ENCODE measurements around the gene RPS14.
A peak's percentile ranks its signal among the peaks of the same experiment; 100 is the strongest.

The RPS14 gene
- 609 to 1,049 (median 799) reads per million in 4 experiments for total RNA-seq

- DNase-seq = peak; percentile 85
Measured at GRCh38 chr5:150449517-150450339, at the start of gene RPS14. TSS of gene RPS14 (minus strand) at chr5:150449739. CDS start at chr5:150447733, 2,006 bp downstream.

DNA sequence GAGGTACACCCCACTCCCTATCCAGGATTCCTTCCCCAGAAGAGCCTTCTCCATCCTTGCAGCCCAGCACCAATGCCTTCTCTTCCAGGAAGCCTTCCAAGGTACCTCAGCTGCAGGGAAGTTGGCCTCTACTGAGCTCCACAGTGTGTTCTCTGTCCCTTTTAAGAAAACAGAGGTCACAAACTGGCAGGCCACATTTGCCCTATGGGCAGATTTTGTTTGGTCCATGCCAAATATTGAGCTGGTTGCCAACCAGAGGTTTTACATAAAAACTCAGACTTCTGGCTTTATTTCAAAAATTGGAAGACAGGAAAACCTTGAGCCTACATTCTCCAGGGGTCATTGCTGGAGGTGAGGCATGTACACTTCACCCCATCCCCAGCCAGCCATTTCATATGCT lies 49.4 kb upstream of the RPS14 start:
- DNase-seq = no peak

GRCh38 chr5:150498501-150498900 lies 49.0 kb upstream of the RPS14 start:
- no peak for DNase-seq

DNA sequence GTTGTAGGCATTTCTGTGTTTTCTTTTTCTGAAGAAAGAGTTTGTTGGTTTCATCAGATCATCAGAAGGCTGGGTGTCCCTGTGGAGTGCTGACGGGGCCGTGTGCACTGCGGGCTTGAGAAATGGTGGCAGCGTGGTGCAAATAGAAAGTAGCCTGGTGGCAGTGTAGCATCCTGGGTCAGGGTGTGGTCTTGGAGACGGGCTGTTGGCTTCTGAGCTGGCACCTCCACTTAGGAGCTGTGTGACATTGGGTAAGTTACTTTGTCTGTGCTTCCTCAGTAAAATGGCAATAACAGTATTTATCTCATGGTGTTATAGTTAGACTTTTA lies 48.4 kb upstream of the RPS14 start:
- no peak for DNase-seq

- DNase-seq = no peak
Measured at GRCh38 chr5:150497274-150497988, 47.9 kb upstream of the RPS14 start.

GRCh38 chr5:150496534-150496933 lies 47.0 kb upstream of the RPS14 start:
- DNase-seq = no peak

DNA sequence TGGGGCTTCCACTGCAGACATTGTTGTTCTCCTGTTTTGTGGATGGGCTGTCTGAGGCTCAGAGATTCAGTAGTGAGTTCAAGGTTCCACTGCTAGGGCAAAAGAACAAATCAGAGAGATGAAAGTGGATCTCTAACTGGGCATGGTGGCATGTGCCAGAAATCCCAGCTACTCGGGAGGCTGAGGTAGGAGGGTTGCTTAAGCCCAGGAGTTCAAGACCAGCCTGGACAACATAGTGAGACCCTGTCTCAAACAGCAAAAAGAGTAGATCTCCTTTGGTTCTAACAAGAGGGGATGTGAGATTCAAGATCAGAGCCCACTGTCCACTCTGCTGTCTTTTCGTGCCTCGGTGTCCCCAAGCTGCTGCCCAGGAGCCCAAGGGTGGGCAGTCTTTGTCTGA lies 46.6 kb upstream of the RPS14 start:
- DNase-seq = no peak

GRCh38 chr5:150492621-150493020 lies 43.1 kb upstream of the RPS14 start:
- no peak for DNase-seq

DNA sequence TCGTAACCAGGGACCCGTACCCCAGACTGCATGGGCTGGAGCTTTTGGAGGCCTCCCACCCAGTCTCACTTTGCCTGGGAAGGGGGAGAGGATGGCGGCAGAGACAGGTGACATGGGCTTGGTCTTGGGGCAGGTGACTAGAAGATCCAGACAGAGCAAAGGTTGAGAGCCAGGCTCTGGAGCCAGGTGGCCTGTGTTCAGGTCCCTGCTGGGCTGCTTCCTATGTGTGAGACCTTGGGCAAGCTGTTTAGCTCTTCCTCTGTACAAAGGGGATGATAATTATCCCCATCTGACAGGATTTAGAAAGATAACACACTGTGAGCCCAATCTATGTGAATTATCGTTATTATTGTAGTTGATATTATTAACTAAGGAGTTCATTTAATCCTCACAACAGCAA lies 42.3 kb upstream of the RPS14 start:
- DNase-seq = no peak

DNA sequence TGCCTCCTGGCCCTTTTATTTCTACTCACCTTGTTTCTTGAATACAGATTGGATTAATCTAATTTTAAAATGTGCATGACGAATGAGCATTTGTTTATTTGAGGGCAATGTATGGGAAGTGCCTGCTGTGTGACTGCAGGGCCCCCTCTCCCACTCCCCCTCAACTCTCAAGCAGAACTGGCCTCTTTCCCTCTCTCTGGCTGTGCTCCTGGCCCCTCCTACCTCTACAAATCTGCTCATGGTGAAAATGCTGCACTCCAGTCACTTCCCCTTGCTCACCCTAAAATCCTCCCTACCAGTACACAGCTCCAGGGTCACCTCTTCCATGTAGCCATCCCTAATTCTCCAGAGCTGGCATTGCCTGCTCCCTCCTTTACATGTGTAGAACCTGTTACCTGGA lies 41.2 kb upstream of the RPS14 start:
- no peak for DNase-seq

GRCh38 chr5:150490296-150490669 lies 40.7 kb upstream of the RPS14 start:
- no peak for DNase-seq

DNA sequence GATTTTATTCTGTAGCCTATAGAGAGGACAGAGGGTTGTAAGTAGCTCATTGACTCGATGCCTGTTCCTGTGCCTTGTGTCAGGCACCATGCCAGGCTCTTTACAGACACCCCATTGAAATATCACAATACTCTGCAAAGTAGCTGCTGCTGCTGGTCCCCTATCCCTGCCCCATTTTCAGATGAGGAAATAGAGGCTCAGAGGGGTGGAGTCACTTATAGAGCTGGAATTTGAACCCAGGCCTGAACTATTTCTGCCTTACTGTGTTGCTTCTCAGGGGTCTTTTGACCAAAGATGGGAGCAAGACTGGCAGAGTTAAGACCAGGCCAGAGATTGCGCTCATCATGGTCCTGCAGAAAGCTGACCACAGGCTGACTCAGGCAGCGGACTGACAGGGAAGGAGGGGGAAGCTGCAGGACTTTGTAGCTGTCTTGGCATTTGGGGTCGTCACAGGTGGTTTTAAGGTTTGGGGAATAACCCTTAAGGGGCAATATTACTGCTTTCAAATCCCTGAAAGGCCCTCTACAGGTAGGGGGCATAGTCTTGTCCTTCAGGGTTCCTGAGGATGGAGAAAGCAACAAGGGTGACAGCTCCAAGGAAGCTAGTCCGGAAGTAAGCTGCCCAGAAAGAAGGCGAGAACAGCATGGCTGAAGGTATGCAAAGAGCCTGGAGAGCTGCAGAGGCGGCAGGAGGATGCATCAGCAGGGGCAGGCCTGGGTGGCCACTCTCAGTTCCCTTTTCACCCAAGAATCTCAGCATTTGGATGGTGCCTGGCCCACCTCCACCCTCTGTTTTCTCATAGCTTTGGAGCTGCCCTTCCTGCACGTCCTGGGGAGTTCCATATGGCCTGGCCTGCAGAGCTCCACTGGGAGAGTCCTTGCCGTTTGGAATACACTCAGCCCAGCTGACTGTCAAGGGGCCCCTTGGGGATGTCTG lies 40.1 kb upstream of the RPS14 start:
- DNase-seq = no peak

GRCh38 chr5:150488519-150489359 lies 39.2 kb upstream of the RPS14 start:
- DNase-seq = no peak

DNA sequence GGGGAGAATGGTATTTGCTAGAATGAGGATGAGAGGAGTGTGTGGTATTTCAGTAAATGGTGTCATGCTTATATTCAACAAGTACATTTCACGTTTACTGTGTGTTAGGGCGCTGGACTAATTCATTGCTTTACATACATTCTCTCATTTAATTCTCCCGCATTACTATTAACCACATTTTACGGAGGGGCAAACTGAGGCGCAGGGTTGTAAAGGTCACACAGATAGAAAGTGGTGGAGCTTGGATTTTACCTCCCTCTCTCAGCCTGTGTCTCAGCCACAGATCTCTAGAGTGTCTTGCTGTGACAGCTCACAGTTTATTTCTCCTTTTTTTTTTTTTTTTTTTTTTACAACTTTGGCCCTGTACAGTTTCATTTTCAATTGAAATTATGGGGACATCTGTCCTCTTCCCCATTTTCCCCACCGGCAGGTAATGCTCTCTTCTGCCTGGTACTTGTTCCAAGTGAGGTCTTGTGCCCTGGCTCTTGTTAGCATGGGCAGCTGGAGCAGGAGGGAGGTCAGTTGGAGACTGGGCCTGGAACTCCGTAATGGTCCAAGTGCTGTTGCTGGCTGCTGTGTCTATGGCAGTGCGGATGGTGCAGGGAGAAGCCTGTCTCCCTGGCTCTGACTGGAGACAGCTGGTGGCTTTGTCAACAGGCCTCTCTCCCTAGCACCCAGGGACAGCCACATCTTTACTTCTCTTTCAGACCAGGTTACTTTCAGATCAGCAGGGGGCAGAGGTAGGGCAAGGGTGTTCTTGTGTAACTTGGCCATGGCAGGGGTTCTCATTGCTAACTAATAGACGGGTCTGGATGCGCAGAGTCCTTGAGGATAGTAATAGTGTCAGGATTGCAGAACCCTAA lies 37.9 kb upstream of the RPS14 start:
- DNase-seq = no peak

- DNase-seq = peak; percentile 14
Measured at GRCh38 chr5:150486402-150487198, 37.1 kb upstream of the RPS14 start.

DNA sequence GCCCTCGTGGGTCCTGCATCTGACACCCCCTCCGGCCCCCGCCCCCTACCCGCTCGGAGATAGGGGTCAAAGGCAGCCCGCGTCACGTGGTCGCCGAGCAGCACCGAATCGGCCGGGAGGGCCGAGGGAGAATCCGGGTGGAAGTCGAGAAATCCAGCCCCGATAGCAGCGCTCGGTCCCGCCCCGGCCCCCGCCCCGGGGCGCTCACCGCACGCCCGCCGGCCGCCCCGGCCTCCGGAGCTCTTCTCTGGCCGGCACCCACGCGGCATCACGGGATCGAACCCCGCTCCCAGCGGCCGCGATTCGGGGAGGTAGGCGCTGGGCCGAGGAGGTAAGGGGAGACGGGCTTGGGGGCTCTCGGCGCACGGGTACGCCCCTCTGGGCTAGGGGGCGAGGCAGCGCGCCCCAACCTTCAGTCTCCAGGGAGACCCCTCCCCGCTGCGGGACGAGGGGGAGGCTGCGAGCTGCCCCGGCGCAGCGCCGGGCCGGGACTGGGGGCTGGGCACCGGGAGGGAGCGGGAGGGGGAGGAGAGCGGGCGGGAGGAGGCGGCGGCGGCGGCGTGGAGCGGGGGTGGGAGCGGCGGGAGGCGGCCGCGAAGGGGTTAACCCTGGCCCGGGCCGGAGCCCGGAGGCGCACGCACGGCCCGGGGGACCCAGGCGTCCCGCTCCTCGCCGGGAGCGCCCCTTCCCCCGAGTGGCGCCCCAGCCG lies 36.3 kb upstream of the RPS14 start:
- DNase-seq = no peak

- DNase-seq = no peak
Measured at GRCh38 chr5:150484964-150485692, 35.6 kb upstream of the RPS14 start.

- DNase-seq = no peak
Measured at GRCh38 chr5:150481972-150482406, 32.5 kb upstream of the RPS14 start.

GRCh38 chr5:150481708-150481965 lies 32.1 kb upstream of the RPS14 start:
- no peak for DNase-seq
